Measurements from ENCODE around the gene ATP4B.

ATP4B gene

DNA sequence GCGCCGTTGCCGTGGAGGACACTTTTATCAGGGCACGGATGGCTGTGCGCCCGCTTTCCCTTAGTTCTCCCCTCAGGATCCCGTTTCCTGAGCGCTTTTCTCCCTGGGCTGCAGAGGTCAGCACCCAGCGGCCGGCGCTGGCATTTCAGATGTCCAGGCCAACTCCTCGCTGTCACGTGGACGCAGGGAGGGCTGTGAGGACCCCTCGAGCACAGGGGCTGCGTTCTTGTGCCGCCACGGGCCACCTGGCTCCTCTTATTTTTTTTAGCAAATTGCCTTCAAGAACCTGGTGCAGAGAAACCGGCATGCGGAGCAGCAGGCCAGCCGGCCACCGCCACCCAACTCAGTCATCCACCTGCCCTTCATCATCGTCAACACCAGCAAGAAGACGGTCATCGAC lies 22.3 kb downstream of the ATP4B start:
- Histone ChIP-seq H3K4me3 (no peak overlapping the region), H3K36me3 (peaks cover 100% of the 10 kb centered on the region), H3K9ac (no peak overlapping the region), H3K4me2 (no peak overlapping the region), H3K27ac (no peak overlapping the region), H3K9me3 (no peaks in the 10 kb centered on the region), H3K27me3 (no peaks in the 10 kb centered on the region), H3K4me1 (peaks cover 6% of the 10 kb centered on the region; the same call in 1 of the 2 replicates), H4K20me1 (peaks cover 71% of the 10 kb centered on the region)
- TF ChIP-seq Cebpa-rat (IDR thresholded peaks at IDR 0.05), result no peak

DNA sequence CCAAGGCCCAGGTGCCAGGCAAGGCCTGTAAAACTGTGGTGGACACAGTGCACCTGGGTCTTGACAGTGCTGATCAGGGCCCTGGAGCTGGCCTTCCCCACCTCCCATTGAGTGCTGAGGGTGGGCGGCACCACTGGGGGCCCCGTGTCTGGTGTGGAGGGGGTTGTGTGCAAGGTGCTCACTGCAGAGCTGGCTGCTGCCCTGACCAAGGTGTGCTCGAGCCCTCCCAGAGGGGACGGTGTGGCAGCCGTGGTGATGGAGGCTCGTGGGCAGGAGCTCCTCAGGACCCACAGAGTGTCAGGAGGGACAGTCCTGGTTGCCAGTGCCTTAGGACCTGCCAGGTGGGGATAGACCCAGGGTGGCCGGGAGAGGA lies 23.0 kb downstream of the ATP4B start:
- H4K20me1 ChIP-seq, result peaks cover 78% of the 10 kb centered on the region
- H3K4me3 ChIP-seq, result no peak overlapping the region
- H3K27ac ChIP-seq, result no peak overlapping the region
- no peak overlapping the region for H3K4me2 ChIP-seq
- no peaks in the 10 kb centered on the region for H3K9me3 ChIP-seq
- H3K27me3 ChIP-seq, result no peaks in the 10 kb centered on the region
- peaks cover 99% of the 10 kb centered on the region for H3K36me3 ChIP-seq
- TF ChIP-seq Cebpa-rat (IDR thresholded peaks at IDR 0.05), result no peak
- H3K9ac ChIP-seq, result no peak overlapping the region
- H3K4me1 ChIP-seq, result peaks cover 4% of the 10 kb centered on the region; the same call in 1 of the 2 replicates

DNA sequence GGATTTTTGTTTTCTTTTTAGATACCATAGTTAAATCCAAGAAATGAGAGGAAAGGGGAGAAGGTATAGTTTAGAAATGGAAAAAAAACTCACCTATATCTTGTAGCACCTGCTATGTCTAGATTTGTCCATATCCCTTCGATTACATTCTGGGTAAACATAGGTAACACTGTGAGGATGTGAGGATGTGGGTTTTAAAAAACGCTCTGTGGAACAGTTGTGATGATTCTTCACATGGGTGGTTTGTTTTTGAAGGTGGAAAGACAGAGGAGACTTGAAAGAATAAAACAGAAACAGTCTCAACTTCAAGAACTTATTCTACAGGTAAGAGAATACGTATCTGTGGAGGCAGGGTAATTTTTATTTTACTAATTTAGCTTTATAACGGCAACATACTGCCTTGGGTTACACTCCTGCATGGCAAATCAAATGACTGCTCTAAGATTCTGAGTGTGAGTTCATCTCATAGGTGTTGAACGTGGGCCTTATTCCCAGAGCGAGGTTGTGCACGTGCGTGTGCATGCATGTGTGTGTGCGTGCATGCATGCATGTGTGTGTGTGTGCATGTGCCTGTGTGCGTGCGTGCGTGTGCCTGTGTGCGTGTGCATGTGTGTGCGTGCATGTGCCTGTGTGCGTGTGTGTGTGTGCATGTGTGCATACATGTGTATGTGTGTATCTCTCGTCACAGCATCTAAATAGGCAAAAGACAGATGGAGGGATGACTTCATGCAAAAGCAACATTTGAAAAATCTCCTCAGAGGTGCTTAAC lies 23.5 kb downstream of the ATP4B start:
- H3K36me3 ChIP-seq, result peaks cover 99% of the 10 kb centered on the region
- H3K9ac ChIP-seq, result no peak overlapping the region
- no peaks in the 10 kb centered on the region for H3K9me3 ChIP-seq
- H3K4me1 ChIP-seq, result no peaks in the 10 kb centered on the region
- no peak overlapping the region for H3K4me2 ChIP-seq
- TF ChIP-seq Cebpa-rat (IDR thresholded peaks at IDR 0.05), result no peak
- H3K4me3 ChIP-seq, result no peak overlapping the region
- H3K27me3 ChIP-seq, result no peaks in the 10 kb centered on the region
- no peak overlapping the region for H3K27ac ChIP-seq
- H4K20me1 ChIP-seq, result peaks cover 84% of the 10 kb centered on the region

DNA sequence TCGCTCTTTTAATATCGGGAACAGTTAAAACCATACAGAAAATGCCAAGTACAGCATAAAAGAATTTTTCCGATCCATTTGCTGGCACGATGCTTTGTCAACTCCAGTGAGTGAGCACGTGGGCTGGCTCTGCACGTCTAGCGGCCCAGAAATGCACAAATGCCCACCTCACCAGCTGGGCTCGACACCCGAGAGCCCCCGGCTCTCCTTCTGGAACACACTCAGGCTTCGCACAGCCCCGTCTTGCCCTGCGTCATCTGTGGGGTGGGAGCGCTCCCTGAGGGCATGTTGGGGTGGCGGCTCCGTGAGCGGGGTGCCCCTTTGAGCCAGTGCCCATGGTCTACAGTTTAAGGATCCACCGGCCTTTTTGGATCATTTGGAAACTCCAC lies 24.5 kb downstream of the ATP4B start:
- H3K27ac ChIP-seq, result no peak overlapping the region
- peaks cover 99% of the 10 kb centered on the region for H3K36me3 ChIP-seq
- H3K9ac ChIP-seq, result no peak overlapping the region
- no peak overlapping the region for H3K4me3 ChIP-seq
- no peak overlapping the region for H3K4me2 ChIP-seq
- H3K27me3 ChIP-seq, result no peaks in the 10 kb centered on the region
- H3K4me1 ChIP-seq, result no peaks in the 10 kb centered on the region
- no peaks in the 10 kb centered on the region for H3K9me3 ChIP-seq
- no peak for TF ChIP-seq Cebpa-rat (IDR thresholded peaks at IDR 0.05)
- H4K20me1 ChIP-seq, result peaks cover 93% of the 10 kb centered on the region

DNA sequence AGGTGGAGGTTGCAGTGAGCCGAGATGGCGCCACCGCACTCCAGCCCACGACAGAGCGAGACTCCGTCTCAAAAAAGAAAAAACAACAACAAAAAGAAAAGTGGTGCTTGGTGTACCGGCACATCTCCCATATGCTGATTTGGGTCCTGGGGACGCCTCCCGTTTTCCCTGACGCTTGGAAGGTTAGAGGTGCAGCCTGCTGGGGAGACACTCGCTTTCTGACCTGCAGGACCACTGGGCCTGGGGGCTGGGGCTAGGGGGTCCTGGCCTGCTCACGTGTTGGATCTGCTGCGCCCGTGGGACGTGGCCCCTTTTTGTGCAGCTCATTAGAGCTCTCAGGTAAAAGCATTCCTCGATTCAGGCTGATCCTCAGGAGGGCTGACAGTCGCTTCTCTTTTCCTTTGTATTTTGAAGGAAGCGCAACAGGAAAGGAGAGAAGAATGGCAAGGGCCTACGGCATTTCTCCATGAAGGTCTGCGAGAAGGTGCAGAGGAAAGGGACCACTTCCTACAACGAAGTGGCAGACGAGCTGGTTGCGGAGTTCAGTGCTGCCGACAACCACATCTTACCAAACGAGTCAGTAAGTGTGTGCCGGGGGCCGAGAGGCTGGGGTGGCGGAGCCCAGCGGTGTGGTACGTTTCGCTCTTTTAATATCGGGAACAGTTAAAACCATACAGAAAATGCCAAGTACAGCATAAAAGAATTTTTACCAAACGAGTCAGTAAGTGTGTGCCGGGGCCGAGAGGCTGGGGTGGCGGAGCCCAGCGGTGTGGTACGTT lies 25.1 kb downstream of the ATP4B start:
- TF ChIP-seq Cebpa-rat (IDR thresholded peaks at IDR 0.05), result no peak
- Histone ChIP-seq H3K9ac (no peak overlapping the region), H3K4me3 (no peak overlapping the region), H3K4me2 (no peak overlapping the region), H3K27me3 (no peaks in the 10 kb centered on the region), H4K20me1 (peaks cover 94% of the 10 kb centered on the region), H3K4me1 (no peaks in the 10 kb centered on the region), H3K9me3 (no peaks in the 10 kb centered on the region), H3K27ac (no peak overlapping the region), H3K36me3 (peaks cover 99% of the 10 kb centered on the region)

DNA sequence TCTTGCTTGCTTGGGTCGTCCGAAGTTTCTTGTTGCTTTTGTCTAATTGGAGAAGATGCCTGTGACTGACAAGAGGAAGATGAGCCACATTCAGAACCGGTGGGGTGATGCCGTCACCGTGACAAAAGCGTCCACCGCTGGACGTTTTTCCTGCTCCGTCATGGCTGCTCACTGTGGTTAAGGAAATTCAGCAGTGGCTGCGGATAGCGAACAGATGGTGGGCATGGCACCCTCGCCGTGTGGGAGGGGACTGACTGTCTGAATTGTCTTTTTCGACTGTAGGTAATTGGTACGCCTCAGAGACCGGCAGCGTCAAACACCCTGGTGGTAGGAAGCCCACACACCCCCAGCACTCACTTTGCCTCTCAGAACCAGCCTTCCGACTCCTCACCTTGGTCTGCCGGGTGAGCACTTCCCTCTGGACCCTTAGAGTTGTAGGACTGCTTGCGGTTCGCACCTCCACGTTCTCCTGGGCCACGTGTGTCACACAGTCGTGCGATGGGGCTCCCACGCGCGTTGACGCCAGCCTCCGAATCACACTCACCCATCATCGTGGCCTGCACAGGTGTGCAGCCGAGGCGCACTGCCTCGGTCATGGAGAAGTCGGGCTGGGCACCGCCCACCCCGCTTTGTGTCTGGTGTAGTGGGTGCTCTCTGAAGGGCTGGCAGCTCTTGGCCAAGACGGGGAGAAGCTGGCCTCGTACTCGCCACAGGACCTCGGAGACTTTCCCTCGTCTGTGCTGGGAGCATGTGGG lies 26.5 kb downstream of the ATP4B start:
- Histone ChIP-seq H4K20me1 (peaks cover 97% of the 10 kb centered on the region), H3K4me1 (no peaks in the 10 kb centered on the region), H3K36me3 (peaks cover 99% of the 10 kb centered on the region), H3K4me2 (no peak overlapping the region), H3K9me3 (no peaks in the 10 kb centered on the region), H3K9ac (no peak overlapping the region), H3K27me3 (no peaks in the 10 kb centered on the region), H3K27ac (no peak overlapping the region), H3K4me3 (no peak overlapping the region)
- no peak for TF ChIP-seq Cebpa-rat (IDR thresholded peaks at IDR 0.05)

DNA sequence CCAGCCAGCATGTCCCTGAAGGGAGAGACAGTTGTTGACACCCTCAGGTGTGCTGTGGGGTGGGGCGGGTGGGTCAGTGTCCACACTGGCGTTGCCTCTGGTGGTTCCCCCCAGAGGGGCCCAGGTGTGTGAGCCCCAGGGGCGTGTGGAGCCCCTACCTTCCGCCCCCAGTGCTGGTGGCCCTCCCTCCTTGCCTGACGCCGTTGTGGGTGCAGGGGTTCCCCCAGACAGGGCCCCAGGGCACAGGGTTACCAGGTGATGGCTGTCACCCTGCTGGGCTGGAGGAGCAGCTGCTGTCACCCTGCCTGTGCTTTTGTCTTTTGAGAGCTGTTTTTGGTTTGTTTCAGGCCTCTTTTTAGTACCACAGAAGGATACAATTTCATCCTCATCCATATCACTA lies 27.2 kb downstream of the ATP4B start:
- H3K9ac ChIP-seq, result no peak overlapping the region
- H3K9me3 ChIP-seq, result no peaks in the 10 kb centered on the region
- TF ChIP-seq Cebpa-rat (IDR thresholded peaks at IDR 0.05), result no peak
- H3K4me2 ChIP-seq, result no peak overlapping the region
- no peak overlapping the region for H3K27ac ChIP-seq
- no peak overlapping the region for H3K4me3 ChIP-seq
- H3K36me3 ChIP-seq, result peaks cover 97% of the 10 kb centered on the region
- H3K4me1 ChIP-seq, result no peaks in the 10 kb centered on the region
- peaks cover 97% of the 10 kb centered on the region for H4K20me1 ChIP-seq
- H3K27me3 ChIP-seq, result no peaks in the 10 kb centered on the region

DNA sequence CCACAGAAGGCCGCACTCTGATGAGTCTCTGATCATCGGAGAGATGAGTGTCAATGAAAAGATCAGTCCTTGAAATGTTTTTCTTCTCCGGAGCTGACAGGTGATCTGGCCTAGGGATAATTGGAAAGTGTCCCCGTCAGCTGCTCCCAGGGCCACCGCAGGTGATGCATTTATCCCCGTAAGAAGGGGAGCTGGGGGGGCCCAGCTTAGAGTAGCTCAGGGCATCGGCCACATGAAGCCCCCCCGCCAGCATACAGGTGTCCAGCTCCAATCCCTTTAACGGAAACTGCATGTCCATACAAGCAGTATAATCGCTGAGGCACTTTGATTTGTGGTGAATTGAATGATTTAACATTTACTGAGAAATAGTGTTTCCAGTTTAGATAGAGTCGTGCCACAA lies 27.7 kb downstream of the ATP4B start:
- peaks cover 97% of the 10 kb centered on the region for H3K36me3 ChIP-seq
- H3K9ac ChIP-seq, result no peak overlapping the region
- H3K27me3 ChIP-seq, result no peaks in the 10 kb centered on the region
- H3K9me3 ChIP-seq, result no peaks in the 10 kb centered on the region
- no peaks in the 10 kb centered on the region for H3K4me1 ChIP-seq
- H4K20me1 ChIP-seq, result peaks cover 97% of the 10 kb centered on the region
- no peak overlapping the region for H3K4me3 ChIP-seq
- no peak overlapping the region for H3K27ac ChIP-seq
- no peak overlapping the region for H3K4me2 ChIP-seq
- no peak for TF ChIP-seq Cebpa-rat (IDR thresholded peaks at IDR 0.05)

DNA sequence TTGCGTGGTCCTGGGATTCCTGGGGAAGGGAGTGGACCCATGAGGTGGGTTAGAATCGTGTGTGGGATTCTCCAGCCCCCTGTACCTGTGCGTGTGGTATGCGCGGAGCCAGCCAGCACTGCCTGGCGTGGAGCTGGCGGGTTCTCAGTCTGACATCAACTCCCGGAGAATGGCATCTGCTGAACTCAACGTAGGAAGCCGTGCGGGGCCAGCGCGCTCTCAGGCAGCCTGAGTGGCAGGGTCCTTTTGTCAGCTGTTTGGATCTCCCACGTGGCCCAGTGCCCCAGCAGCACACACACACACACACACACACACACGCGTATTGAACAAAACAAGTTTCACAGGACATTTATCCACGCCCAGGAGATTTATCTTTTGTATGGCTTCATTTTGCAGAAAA lies 28.1 kb downstream of the ATP4B start:
- Histone ChIP-seq H3K4me2 (no peak overlapping the region), H3K4me3 (no peak overlapping the region), H3K27ac (no peak overlapping the region), H4K20me1 (peaks cover 97% of the 10 kb centered on the region), H3K4me1 (no peaks in the 10 kb centered on the region), H3K9me3 (no peaks in the 10 kb centered on the region), H3K36me3 (peaks cover 96% of the 10 kb centered on the region), H3K27me3 (no peaks in the 10 kb centered on the region), H3K9ac (no peak overlapping the region)
- no peak for TF ChIP-seq Cebpa-rat (IDR thresholded peaks at IDR 0.05)

Data from BLaER1 (cell line).